ENCODE data around the gene PRDM16.

GRCh38 chr1:3450202-3450863 lies 381.3 kb downstream of the PRDM16 start:
- TF ChIP-seq CTCF (conservative IDR thresholded peaks at IDR 0.05 in 1 of 2, IDR thresholded peaks at IDR 0.05 in 1 of 2; ENCODE audit: extremely low read depth in 1 of 2, insufficient read depth in 1 of 2, low read depth in 1 of 2, low read length in 2 of 2), result no peak
- TF ChIP-seq EZH2 (IDR thresholded peaks at IDR 0.05; ENCODE audit: borderline replicate concordance, low read length), result no peak
